Liver (tissue), 3 donors: ENCODE measurements around the gene SLC6A5.

ENCODE experiments used
- GABPA ChIP-seq, 2 donors: IDR thresholded peaks in 1 of 2; conservative IDR thresholded peaks in 1 of 2; 2 replicates each; pipeline ENCODE4 v1.6.1; 2016; ENCODE audit warnings: antibody characterized with exemption in 2 of 2, mild to moderate bottlenecking in 1 of 2, moderate library complexity in 1 of 2
- HNF4A ChIP-seq, 2 donors: conservative IDR thresholded peaks; 2 replicates each; pipeline ENCODE4 v1.6.1; 2016; ENCODE audit warnings: antibody characterized with exemption in 2 of 2, mild to moderate bottlenecking in 2 of 2
- JUND ChIP-seq, 2 donors: IDR thresholded peaks; 2 replicates each; pipeline ENCODE4 v1.6.1; 2016; ENCODE audit warnings: antibody characterized with exemption in 2 of 2
- RAD21 ChIP-seq, 2 donors: IDR thresholded peaks; 2 replicates each; pipeline ENCODE4 v1.6.1; 2016; ENCODE audit warnings: antibody characterized with exemption in 2 of 2, mild to moderate bottlenecking in 2 of 2
- RXRA ChIP-seq, 2 donors: IDR thresholded peaks; 2 replicates each; pipeline ENCODE4 v1.6.1; 2017 to 2018; ENCODE audit warnings: antibody characterized with exemption in 2 of 2, mild to moderate bottlenecking in 1 of 2
- TAF1 ChIP-seq: conservative IDR thresholded peaks from 2 replicates; pipeline ENCODE4 v1.6.1; 2016; ENCODE audit warnings: antibody characterized with exemption, mild to moderate bottlenecking
- YY1 ChIP-seq: IDR thresholded peaks from 2 replicates; pipeline ENCODE4 v1.6.1; 2016; ENCODE audit warnings: antibody characterized with exemption, mild to moderate bottlenecking
- TF ChIP-seq, protein P1 (sequence below): fragments of 150-350 bp; IDR thresholded peaks from 2 replicates; pipeline ENCODE4 v1.5.1; 2017; ENCODE audit warnings: improper control_type of control experiment, low read depth, low read length; ENCODE audit not compliant: missing input control
- TF ChIP-seq, protein P2 (sequence below): IDR thresholded peaks from 2 replicates; pipeline ENCODE4 v1.6.1; 2016; ENCODE audit warnings: antibody characterized with exemption, mild to moderate bottlenecking
- TF ChIP-seq, protein P3 (sequence below): IDR thresholded peaks from 2 replicates; pipeline ENCODE4 v1.6.1; 2016; ENCODE audit warnings: antibody characterized with exemption
- donor health status: healthy.
- donor health status: healthy.

DNA sequence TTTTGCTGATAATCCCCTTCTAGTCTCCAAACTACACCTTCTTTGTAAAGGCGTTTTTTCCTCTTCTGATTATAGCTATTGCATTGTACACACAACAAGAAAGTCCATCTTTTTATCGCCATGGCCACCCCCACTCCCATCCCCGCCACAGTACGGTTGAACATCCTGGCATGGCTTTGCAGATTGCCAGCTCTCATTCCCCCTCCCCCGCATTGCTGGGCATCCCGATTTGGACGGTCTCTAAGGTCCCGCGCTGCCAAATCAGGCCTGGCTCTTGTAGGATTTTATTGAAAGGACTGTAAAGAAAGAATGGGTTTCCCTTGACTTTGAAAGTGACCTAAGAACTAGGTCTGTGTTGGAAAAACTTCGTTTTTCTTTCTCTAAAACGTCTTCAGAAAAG lies 916 bp upstream of the SLC6A5 start:
- TF ChIP-seq, protein P1, sequence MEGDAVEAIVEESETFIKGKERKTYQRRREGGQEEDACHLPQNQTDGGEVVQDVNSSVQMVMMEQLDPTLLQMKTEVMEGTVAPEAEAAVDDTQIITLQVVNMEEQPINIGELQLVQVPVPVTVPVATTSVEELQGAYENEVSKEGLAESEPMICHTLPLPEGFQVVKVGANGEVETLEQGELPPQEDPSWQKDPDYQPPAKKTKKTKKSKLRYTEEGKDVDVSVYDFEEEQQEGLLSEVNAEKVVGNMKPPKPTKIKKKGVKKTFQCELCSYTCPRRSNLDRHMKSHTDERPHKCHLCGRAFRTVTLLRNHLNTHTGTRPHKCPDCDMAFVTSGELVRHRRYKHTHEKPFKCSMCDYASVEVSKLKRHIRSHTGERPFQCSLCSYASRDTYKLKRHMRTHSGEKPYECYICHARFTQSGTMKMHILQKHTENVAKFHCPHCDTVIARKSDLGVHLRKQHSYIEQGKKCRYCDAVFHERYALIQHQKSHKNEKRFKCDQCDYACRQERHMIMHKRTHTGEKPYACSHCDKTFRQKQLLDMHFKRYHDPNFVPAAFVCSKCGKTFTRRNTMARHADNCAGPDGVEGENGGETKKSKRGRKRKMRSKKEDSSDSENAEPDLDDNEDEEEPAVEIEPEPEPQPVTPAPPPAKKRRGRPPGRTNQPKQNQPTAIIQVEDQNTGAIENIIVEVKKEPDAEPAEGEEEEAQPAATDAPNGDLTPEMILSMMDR, result no peak
- TF ChIP-seq, protein P2, sequence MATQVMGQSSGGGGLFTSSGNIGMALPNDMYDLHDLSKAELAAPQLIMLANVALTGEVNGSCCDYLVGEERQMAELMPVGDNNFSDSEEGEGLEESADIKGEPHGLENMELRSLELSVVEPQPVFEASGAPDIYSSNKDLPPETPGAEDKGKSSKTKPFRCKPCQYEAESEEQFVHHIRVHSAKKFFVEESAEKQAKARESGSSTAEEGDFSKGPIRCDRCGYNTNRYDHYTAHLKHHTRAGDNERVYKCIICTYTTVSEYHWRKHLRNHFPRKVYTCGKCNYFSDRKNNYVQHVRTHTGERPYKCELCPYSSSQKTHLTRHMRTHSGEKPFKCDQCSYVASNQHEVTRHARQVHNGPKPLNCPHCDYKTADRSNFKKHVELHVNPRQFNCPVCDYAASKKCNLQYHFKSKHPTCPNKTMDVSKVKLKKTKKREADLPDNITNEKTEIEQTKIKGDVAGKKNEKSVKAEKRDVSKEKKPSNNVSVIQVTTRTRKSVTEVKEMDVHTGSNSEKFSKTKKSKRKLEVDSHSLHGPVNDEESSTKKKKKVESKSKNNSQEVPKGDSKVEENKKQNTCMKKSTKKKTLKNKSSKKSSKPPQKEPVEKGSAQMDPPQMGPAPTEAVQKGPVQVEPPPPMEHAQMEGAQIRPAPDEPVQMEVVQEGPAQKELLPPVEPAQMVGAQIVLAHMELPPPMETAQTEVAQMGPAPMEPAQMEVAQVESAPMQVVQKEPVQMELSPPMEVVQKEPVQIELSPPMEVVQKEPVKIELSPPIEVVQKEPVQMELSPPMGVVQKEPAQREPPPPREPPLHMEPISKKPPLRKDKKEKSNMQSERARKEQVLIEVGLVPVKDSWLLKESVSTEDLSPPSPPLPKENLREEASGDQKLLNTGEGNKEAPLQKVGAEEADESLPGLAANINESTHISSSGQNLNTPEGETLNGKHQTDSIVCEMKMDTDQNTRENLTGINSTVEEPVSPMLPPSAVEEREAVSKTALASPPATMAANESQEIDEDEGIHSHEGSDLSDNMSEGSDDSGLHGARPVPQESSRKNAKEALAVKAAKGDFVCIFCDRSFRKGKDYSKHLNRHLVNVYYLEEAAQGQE, result no peak
- TF ChIP-seq GABPA (IDR thresholded peaks at IDR 0.05 in 1 of 2, conservative IDR thresholded peaks at IDR 0.05 in 1 of 2) (no peak), HNF4A (conservative IDR thresholded peaks at IDR 0.05) (no peak), YY1 (no peak), RXRA (IDR thresholded peaks at IDR 0.05) (no peak), RAD21 (IDR thresholded peaks at IDR 0.05) (no peak), JUND (IDR thresholded peaks at IDR 0.05) (no peak), TAF1 (no peak)
- TF ChIP-seq, protein P3, sequence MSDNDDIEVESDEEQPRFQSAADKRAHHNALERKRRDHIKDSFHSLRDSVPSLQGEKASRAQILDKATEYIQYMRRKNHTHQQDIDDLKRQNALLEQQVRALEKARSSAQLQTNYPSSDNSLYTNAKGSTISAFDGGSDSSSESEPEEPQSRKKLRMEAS, result no peak
